ENCODE results near the gene ARHGAP19. TPM values are rescaled to one million over a fixed set of nuclear protein-coding genes. Genes with fewer than 3 reads are reported as not detected.

The ARHGAP19 gene
- total and polyA plus RNA-seq, 2 donors (not counting 3 experiments of a cell fraction or from before 2014, with no cell fraction given) = 6.8 to 20.0 TPM

DNA sequence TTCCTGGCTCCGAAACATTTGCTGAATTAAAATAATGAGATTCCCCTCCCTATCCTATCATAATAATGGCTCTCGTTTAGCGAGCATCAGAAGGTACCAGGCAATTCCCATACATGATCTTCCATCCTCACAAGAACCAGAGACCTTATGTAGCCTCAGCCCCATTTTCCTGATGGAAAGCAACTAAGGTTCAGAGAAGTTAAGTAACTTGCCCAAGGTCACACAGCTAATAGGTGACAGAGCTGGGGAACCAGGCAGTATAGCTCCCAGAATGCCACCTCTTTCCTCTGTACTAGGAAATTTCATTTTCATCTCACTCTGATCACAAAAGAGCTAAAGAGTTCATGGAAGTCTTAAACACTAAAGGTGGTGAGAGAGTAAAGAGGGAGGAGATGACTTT lies 109.1 kb downstream of the ARHGAP19 start:
- H3K36me3 ChIP-seq (ENCODE audit: control insufficient read depth in 2 of 2, extremely low read depth in 1 of 2, insufficient read depth in 2 of 2, low read length in 2 of 2) = no peaks in the 10 kb centered on the region

DNA sequence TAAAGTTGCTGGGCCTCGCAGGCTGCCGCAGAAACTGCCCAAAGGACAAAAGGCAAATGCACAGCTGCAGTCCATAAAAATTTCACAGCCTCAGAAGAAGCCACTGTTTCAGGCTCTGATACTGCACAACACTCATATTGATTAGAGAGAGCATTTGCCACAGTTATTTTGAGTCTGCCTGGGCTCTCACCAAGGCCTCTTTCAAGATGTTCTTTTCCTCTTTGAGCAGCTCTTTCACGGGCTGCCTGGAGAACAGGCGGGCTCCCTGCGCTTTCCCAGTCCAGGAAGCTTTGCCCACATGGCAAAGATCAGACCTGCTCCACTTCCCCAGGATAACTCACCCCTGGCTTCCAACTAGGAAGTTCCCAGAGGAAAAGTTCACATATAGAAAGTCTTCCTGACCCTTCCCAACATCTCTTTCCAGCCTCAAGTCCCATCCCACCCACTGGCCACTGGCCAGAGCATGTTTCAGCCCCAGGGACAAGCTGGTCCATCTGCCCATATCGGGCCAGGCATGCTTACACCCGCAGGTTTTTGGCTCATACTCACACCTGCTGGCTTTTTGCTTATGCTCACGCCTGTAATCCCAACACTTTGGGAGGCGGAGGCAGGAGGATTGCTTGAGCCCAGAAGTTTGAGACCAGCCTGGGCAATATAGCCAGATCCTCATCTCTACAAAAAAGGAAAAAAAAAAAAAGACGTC lies 110.0 kb downstream of the ARHGAP19 start:
- Histone ChIP-seq H3K27me3 (ENCODE audit: control insufficient read depth in 2 of 2, insufficient read depth in 2 of 2, low read length in 2 of 2) (peaks cover 44 to 65% of the 10 kb centered on the region in 2 experiments), H2AFZ (ENCODE audit: low read depth, low read length) (no peak overlapping the region), H3K79me2 (ENCODE audit: control insufficient read depth, insufficient read depth, low read length) (no peaks in the 10 kb centered on the region), H3K27ac (ENCODE audit: insufficient read depth, low read depth, low read length) (no peak overlapping the region), H3K9me3 (replicated peaks; ENCODE audit: control insufficient read depth, insufficient read depth, low read length) (no peaks in the 10 kb centered on the region), H3K4me1 (ENCODE audit: control insufficient read depth, extremely low read depth, insufficient read depth, low read length) (no peaks in the 10 kb centered on the region), H3K36me3 (ENCODE audit: control insufficient read depth in 2 of 2, extremely low read depth in 1 of 2, insufficient read depth in 2 of 2, low read length in 2 of 2) (no peaks in the 10 kb centered on the region), H4K20me1 (replicated peaks; ENCODE audit: control insufficient read depth, extremely low read depth, insufficient read depth, low read length) (no peaks in the 10 kb centered on the region), H3K4me2 (ENCODE audit: insufficient read depth, low read length) (no peak overlapping the region), H3K9me1 (replicated peaks; ENCODE audit: control insufficient read depth, extremely low read depth, insufficient read depth, low read length) (no peaks in the 10 kb centered on the region), H3K4me3 (replicated peaks in 1 of 3; ENCODE audit: insufficient read depth in 1 of 3, low read depth in 1 of 3, low read length in 3 of 3) (no peak overlapping the region), H3K9ac (replicated peaks; ENCODE audit: extremely low read depth, insufficient read depth, low read length) (no peak overlapping the region)
- dilution Hi-C loops (cut with MboI; ENCODE audit: extremely low pct_ligation_motif_present, low sequenced_read_pairs) (no loop called here), intact Hi-C loops (cut with micrococcal nuclease) (no loop called here)
- BruUV-seq (replicated peaks) = no TSS peak
- TF ChIP-seq, protein P1, sequence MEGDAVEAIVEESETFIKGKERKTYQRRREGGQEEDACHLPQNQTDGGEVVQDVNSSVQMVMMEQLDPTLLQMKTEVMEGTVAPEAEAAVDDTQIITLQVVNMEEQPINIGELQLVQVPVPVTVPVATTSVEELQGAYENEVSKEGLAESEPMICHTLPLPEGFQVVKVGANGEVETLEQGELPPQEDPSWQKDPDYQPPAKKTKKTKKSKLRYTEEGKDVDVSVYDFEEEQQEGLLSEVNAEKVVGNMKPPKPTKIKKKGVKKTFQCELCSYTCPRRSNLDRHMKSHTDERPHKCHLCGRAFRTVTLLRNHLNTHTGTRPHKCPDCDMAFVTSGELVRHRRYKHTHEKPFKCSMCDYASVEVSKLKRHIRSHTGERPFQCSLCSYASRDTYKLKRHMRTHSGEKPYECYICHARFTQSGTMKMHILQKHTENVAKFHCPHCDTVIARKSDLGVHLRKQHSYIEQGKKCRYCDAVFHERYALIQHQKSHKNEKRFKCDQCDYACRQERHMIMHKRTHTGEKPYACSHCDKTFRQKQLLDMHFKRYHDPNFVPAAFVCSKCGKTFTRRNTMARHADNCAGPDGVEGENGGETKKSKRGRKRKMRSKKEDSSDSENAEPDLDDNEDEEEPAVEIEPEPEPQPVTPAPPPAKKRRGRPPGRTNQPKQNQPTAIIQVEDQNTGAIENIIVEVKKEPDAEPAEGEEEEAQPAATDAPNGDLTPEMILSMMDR (IDR thresholded peaks at IDR 0.05; ENCODE audit: extremely low read depth in 1 of 2, insufficient read depth in 1 of 2, low read depth in 1 of 2, low read length in 2 of 2) = no peak
- TF ChIP-seq FOS (IDR thresholded peaks at IDR 0.05; ENCODE audit: borderline replicate concordance, insufficient read depth, low read length) (no peak), MYC (IDR thresholded peaks at IDR 0.05; ENCODE audit: low read depth, low read length) (no peak), POLR2A (IDR thresholded peaks at IDR 0.05; ENCODE audit: low read depth, low read length) (no peak), JUN (IDR thresholded peaks at IDR 0.05; ENCODE audit: borderline replicate concordance, insufficient read depth, insufficient read length, low read depth) (no peak), EZH2 (IDR thresholded peaks at IDR 0.05; ENCODE audit: borderline replicate concordance, low read depth, low read length, severe bottlenecking) (no peak), POLR2AphosphoS5 (IDR thresholded peaks at IDR 0.05; ENCODE audit: insufficient read depth, low read depth, low read length) (no peak), GATA2 (IDR thresholded peaks at IDR 0.05; ENCODE audit: insufficient read depth, insufficient read length, low read depth, low read length) (no peak)
- TF ChIP-seq, protein P2, sequence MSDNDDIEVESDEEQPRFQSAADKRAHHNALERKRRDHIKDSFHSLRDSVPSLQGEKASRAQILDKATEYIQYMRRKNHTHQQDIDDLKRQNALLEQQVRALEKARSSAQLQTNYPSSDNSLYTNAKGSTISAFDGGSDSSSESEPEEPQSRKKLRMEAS (IDR thresholded peaks at IDR 0.05; ENCODE audit: insufficient read depth, insufficient read length) = no peak
- POLR2A ChIA-PET = no interaction called here
- FAIRE-seq (no peak), DNase-seq (ENCODE audit: low read depth, low spot score) (no peak)
- CTCF ChIA-PET = interaction anchor here (0.8 to 3.0 kb wide), 6 partner anchors 10 to 110 kb away, joined by 3 to 9 read pairs (median 4); no protein-coding TSS in a partner anchor

More for the DNA sequence above, 109.1 kb downstream of the ARHGAP19 start:
- Histone ChIP-seq H4K20me1 (replicated peaks; ENCODE audit: control insufficient read depth, extremely low read depth, insufficient read depth, low read length) (no peaks in the 10 kb centered on the region), H3K27ac (ENCODE audit: insufficient read depth, low read depth, low read length) (no peak overlapping the region), H2AFZ (ENCODE audit: low read depth, low read length) (no peak overlapping the region), H3K4me2 (ENCODE audit: insufficient read depth, low read length) (no peak overlapping the region), H3K9ac (replicated peaks; ENCODE audit: extremely low read depth, insufficient read depth, low read length) (no peak overlapping the region), H3K4me3 (replicated peaks in 1 of 3; ENCODE audit: insufficient read depth in 1 of 3, low read depth in 1 of 3, low read length in 3 of 3) (no peak overlapping the region), H3K27me3 (ENCODE audit: control insufficient read depth in 2 of 2, insufficient read depth in 2 of 2, low read length in 2 of 2) (peaks cover 48 to 68% of the 10 kb centered on the region in 2 experiments), H3K9me1 (replicated peaks; ENCODE audit: control insufficient read depth, extremely low read depth, insufficient read depth, low read length) (no peaks in the 10 kb centered on the region), H3K4me1 (ENCODE audit: control insufficient read depth, extremely low read depth, insufficient read depth, low read length) (no peaks in the 10 kb centered on the region), H3K9me3 (replicated peaks; ENCODE audit: control insufficient read depth, insufficient read depth, low read length) (no peaks in the 10 kb centered on the region), H3K79me2 (ENCODE audit: control insufficient read depth, insufficient read depth, low read length) (no peaks in the 10 kb centered on the region)
- CTCF ChIA-PET = interaction anchor here (1.3 to 3.0 kb wide), 4 partner anchors 11 to 111 kb away, joined by 3 to 9 read pairs (median 4); no protein-coding TSS in a partner anchor
- POLR2A ChIA-PET = no interaction called here
- BruUV-seq (replicated peaks) = no TSS peak
- dilution Hi-C loops (cut with MboI; ENCODE audit: extremely low pct_ligation_motif_present, low sequenced_read_pairs) (no loop called here), intact Hi-C loops (cut with micrococcal nuclease) (no loop called here)
- FAIRE-seq (no peak), DNase-seq (ENCODE audit: low read depth, low spot score) (no peak)
- TF ChIP-seq GATA2 (IDR thresholded peaks at IDR 0.05; ENCODE audit: insufficient read depth, insufficient read length, low read depth, low read length) (no peak), MYC (IDR thresholded peaks at IDR 0.05; ENCODE audit: low read depth, low read length) (no peak), POLR2AphosphoS5 (IDR thresholded peaks at IDR 0.05; ENCODE audit: insufficient read depth, low read depth, low read length) (no peak), EZH2 (IDR thresholded peaks at IDR 0.05; ENCODE audit: borderline replicate concordance, low read depth, low read length, severe bottlenecking) (no peak), FOS (IDR thresholded peaks at IDR 0.05; ENCODE audit: borderline replicate concordance, insufficient read depth, low read length) (no peak), POLR2A (IDR thresholded peaks at IDR 0.05; ENCODE audit: low read depth, low read length) (no peak), JUN (IDR thresholded peaks at IDR 0.05; ENCODE audit: borderline replicate concordance, insufficient read depth, insufficient read length, low read depth) (no peak)
- TF ChIP-seq, protein P2 (IDR thresholded peaks at IDR 0.05; ENCODE audit: insufficient read depth, insufficient read length) = no peak

Data from endothelial cell of umbilical vein (primary cell).